Fibroblast of skin of back (primary cell): ENCODE data around the gene S100PBP.
"Not testable (repeated sequence)": the region's sequence is repeated elsewhere in the genome, so short reads cannot be mapped to it uniquely, and the experiment has no call there.

Source experiments
- DNase-seq: peaks from one replicate; pipeline ENCODE4 v3.0.0-alpha.2; 2013

The S100PBP gene

GRCh38 chr1:32786856-32787255 lies 30.6 kb upstream of the S100PBP start:
- DNase-seq: peak; percentile 49

- DNase-seq: peak; percentile 85
Measured at GRCh38 chr1:32789356-32789755, 28.1 kb upstream of the S100PBP start.

GRCh38 chr1:32791881-32792280 lies 25.6 kb upstream of the S100PBP start:
- peak; percentile 60 for DNase-seq

- peak; percentile 79 for DNase-seq
Measured at GRCh38 chr1:32795763-32796162, 21.7 kb upstream of the S100PBP start.

- no peak for DNase-seq
Measured at GRCh38 chr1:32797456-32797855, 20.0 kb upstream of the S100PBP start.

GRCh38 chr1:32798191-32798590 lies 19.3 kb upstream of the S100PBP start:
- DNase-seq: peak; percentile 86

- DNase-seq: no peak
Measured at GRCh38 chr1:32798679-32799416, 18.6 kb upstream of the S100PBP start.

- peak; percentile 69 for DNase-seq
Measured at GRCh38 chr1:32801096-32801715, 16.2 kb upstream of the S100PBP start.

GRCh38 chr1:32804460-32804859 lies 13.0 kb upstream of the S100PBP start:
- not testable (repeated sequence) for DNase-seq

- no peak for DNase-seq
Measured at GRCh38 chr1:32806290-32806689, 11.2 kb upstream of the S100PBP start.

GRCh38 chr1:32806910-32807523 lies 10.4 kb upstream of the S100PBP start:
- DNase-seq: no peak

GRCh38 chr1:32808580-32808979 lies 8.9 kb upstream of the S100PBP start:
- no peak for DNase-seq

GRCh38 chr1:32810358-32810757 lies 7.1 kb upstream of the S100PBP start:
- no peak for DNase-seq

GRCh38 chr1:32811265-32811664 lies 6.2 kb upstream of the S100PBP start:
- DNase-seq: no peak

- DNase-seq: no peak
Measured at GRCh38 chr1:32811917-32812316, 5.5 kb upstream of the S100PBP start.

- DNase-seq: peak; percentile 40
Measured at GRCh38 chr1:32813941-32814739, 3.3 kb upstream of the S100PBP start.

- peak; percentile 37 for DNase-seq
Measured at GRCh38 chr1:32816676-32817158, 736 bp upstream of the S100PBP start.

GRCh38 chr1:32817815-32818786 lies 648 bp downstream of the S100PBP start:
- peak; percentile 82 for DNase-seq

GRCh38 chr1:32818804-32819541 lies 1.5 kb downstream of the S100PBP start:
- no peak for DNase-seq

- DNase-seq: no peak
Measured at GRCh38 chr1:32825181-32825580, 7.7 kb downstream of the S100PBP start.

- DNase-seq: peak; percentile 19
Measured at GRCh38 chr1:32828341-32828740, 10.9 kb downstream of the S100PBP start.
